Esophagus squamous epithelium (tissue), 4 donors: ENCODE data around the gene SPTLC2.

Experiments
- CTCF ChIP-seq, 6 experiments: fragments of 450-650 bp in 4 of 6; fragments of 200-600 bp in 2 of 6; sonication (generic) in 2 of 6; IDR thresholded peaks; one replicate each; pipeline ENCODE4 v1.5.1; 2016 to 2019; ENCODE audit warnings: antibody characterized with exemption in 6 of 6, mild to moderate bottlenecking in 4 of 6, moderate library complexity in 4 of 6
- POLR2A ChIP-seq, 4 donors: fragments of 450-650 bp; IDR thresholded peaks; one replicate each; pipeline ENCODE4 v1.6.1; 2017; ENCODE audit warnings: antibody characterized with exemption in 4 of 4, mild to moderate bottlenecking in 4 of 4, moderate library complexity in 3 of 4

- TF ChIP-seq CTCF (IDR thresholded peaks at IDR 0.05): no peak
- no peak for TF ChIP-seq POLR2A (IDR thresholded peaks at IDR 0.05)
Measured at GRCh38 chr14:77590845-77591485, 25.5 kb downstream of the SPTLC2 start.
